Head of caudate nucleus (tissue), 42 donors: ENCODE measurements around the gene AHCTF1.
"Not testable (repeated sequence)": the region's sequence is repeated elsewhere in the genome, so short reads cannot be mapped to it uniquely, and the experiment has no call there.

ENCODE experiments used
- DNase-seq, 42 donors: peaks; one replicate each; pipeline versions ENCODE4 v3.0.0 to v3.0.0-alpha.2; 2020 to 2021; ENCODE audit warnings: mixed read lengths in 7 of 42
- intact Hi-C: fragments of 100-400 bp; cut with DNase I; formaldehyde crosslinking; loops from one replicate; pipeline ENCODE4 v1.15.0; 2022

AHCTF1 gene

GRCh38 chr1:246856371-246856770, 75.4 kb downstream of the AHCTF1 start:
- intact Hi-C loops = no loop called here
- no peak for DNase-seq

DNA sequence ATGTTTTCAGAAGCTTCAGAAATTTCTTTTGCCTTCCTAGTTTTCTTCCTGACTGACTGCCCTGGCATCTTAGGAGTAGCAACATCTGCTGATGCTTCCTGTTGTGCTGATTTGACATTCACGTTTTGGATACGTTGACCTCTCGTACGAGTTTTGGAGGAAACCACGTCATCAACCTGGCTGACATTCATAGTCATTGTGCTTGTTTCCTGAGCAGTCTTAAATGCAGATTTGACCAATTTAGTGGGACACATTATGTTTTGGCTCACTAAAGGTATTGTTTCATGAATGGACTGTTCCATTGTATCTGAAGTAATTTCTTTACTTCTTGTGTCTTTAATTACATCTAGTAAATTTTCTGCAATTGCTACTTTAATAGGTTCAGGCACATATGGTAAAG, 81.1 kb downstream of the AHCTF1 start:
- DNase-seq, intact Hi-C loops: not testable (repeated sequence)

- intact Hi-C loops = no loop called here
- DNase-seq = no peak
Observed at GRCh38 chr1:246843876-246844275, 87.9 kb downstream of the AHCTF1 start.

- DNase-seq, intact Hi-C loops: not testable (repeated sequence)
Observed at GRCh38 chr1:246840761-246841160, 91.0 kb downstream of the AHCTF1 start.

DNA sequence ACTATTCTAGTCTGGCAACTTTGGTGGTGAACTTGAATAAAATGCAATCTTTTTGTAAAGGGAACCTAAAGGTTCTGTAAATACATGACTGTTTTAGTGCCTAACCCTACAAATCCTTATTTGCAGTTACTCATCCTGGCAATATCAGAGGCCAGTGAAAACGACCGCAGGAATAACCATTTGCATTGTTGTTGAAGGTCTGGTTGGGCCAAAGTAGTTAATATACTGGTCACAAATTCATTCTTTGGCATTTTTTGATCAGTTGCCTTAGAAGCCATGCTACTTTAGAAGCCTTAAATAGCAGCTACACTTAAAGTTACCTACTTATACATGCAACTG, 93.7 kb downstream of the AHCTF1 start:
- intact Hi-C loops = no loop called here

GRCh38 chr1:246837418-246838117, 94.2 kb downstream of the AHCTF1 start:
- intact Hi-C loops = no loop called here

More for the DNA sequence above, 93.7 kb downstream of the AHCTF1 start:
- no peak for DNase-seq

GRCh38 chr1:246836209-246836966, 95.4 kb downstream of the AHCTF1 start:
- no peak for DNase-seq
- intact Hi-C loops = no loop called here

More at GRCh38 chr1:246837418-246838117, 94.2 kb downstream of the AHCTF1 start:
- DNase-seq = peak in 7 of 42 donors; percentile 1 to 36 (median 17)

GRCh38 chr1:246831543-246831942, 100.2 kb downstream of the AHCTF1 start:
- intact Hi-C loops = no loop called here

DNA sequence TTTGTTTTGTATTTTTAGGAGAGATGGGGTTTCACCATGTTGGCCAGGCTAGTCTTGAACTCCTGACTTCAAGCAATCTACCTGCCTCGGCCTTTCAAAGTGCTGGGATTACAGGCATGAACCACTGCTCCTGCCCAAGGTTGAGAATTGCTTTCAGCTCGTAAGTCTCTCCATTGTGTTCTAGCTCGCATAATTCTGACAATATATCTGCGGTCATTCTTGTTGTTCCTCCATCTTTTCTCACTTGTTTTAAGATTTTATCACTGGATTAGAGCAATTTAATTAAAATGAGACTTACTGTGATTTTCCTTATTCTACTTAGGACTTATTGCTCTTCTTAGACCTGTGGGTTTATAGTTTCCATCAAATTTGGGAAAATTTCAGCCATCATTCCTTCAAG, 102.9 kb downstream of the AHCTF1 start:
- no peak for DNase-seq
- intact Hi-C loops = no loop called here

More at GRCh38 chr1:246831543-246831942, 100.2 kb downstream of the AHCTF1 start:
- no peak for DNase-seq

- no peak for DNase-seq
- intact Hi-C loops = no loop called here
Observed at GRCh38 chr1:246827396-246827795, 104.4 kb downstream of the AHCTF1 start.

GRCh38 chr1:246825557-246826175, 106.1 kb downstream of the AHCTF1 start:
- intact Hi-C loops = no loop called here

GRCh38 chr1:246824541-246824940, 107.2 kb downstream of the AHCTF1 start:
- intact Hi-C loops = no loop called here
- no peak for DNase-seq

More at GRCh38 chr1:246825557-246826175, 106.1 kb downstream of the AHCTF1 start:
- DNase-seq = no peak

DNA sequence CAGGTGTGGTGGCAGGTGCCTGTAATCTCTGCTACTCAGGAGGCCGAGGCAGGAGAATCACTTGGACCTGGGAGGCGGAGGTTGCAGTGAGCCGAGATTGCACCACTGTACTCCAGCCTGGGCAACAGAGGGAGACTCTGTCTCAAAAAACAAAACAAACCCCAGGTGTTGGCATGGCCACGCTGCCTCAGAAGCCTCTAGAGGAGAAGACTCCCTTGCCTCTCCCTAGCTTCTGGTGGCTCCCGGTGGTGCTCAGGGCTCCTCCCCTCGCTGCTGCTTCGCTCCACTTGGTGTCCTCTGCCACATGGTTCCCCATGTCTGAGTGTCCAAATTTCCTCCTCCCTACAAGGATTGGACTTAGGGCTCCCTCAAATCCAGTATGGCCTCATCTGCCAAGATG, 109.6 kb downstream of the AHCTF1 start:
- intact Hi-C loops, DNase-seq: not testable (repeated sequence)

- intact Hi-C loops = no loop called here
- DNase-seq = no peak
Observed at GRCh38 chr1:246820666-246821065, 111.1 kb downstream of the AHCTF1 start.

- intact Hi-C loops, DNase-seq: not testable (repeated sequence)
Observed at GRCh38 chr1:246817778-246818177, 114.0 kb downstream of the AHCTF1 start.

- intact Hi-C loops = no loop called here
- DNase-seq = no peak
Observed at GRCh38 chr1:246815693-246816270, 116.0 kb downstream of the AHCTF1 start.

GRCh38 chr1:246814890-246815289, 116.9 kb downstream of the AHCTF1 start:
- DNase-seq = no peak
- intact Hi-C loops = no loop called here

GRCh38 chr1:246813325-246813724, 118.4 kb downstream of the AHCTF1 start:
- intact Hi-C loops, DNase-seq: not testable (repeated sequence)

GRCh38 chr1:246811985-246812384, 119.8 kb downstream of the AHCTF1 start:
- intact Hi-C loops = no loop called here

DNA sequence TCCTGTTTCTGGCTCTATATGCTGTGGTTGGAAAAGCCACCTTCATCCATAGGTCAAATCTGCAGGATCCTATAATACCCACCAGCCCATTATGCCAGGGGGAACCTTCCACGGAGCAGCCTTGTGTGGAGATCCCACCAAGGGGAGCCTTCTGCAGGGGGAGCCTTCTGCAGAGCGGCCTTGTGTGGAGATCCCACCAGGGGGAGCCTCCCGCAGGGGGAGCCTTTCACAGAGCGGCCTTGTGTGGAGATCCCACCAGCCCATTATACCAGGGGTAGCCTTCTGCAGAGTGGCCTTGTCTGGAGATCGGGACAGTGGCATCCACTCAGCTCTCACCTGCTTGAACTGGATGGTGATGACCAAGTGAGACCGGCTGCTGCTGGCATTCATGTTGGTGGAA, 122.3 kb downstream of the AHCTF1 start:
- intact Hi-C loops = no loop called here
- peak in 1 of 42 donors; percentile 18 for DNase-seq

More at GRCh38 chr1:246811985-246812384, 119.8 kb downstream of the AHCTF1 start:
- DNase-seq = no peak
